Measurements from ENCODE around the gene SAMD11. TPM values are rescaled to one million over a fixed set of nuclear protein-coding genes. Genes with fewer than 3 reads are reported as not detected.
A peak's percentile ranks its signal among the peaks of the same experiment; 100 is the strongest.

The SAMD11 gene
- total RNA-seq, 4 donors from 2014 or later, result 1.0 to 40.7 (median 13.8) TPM

DNA sequence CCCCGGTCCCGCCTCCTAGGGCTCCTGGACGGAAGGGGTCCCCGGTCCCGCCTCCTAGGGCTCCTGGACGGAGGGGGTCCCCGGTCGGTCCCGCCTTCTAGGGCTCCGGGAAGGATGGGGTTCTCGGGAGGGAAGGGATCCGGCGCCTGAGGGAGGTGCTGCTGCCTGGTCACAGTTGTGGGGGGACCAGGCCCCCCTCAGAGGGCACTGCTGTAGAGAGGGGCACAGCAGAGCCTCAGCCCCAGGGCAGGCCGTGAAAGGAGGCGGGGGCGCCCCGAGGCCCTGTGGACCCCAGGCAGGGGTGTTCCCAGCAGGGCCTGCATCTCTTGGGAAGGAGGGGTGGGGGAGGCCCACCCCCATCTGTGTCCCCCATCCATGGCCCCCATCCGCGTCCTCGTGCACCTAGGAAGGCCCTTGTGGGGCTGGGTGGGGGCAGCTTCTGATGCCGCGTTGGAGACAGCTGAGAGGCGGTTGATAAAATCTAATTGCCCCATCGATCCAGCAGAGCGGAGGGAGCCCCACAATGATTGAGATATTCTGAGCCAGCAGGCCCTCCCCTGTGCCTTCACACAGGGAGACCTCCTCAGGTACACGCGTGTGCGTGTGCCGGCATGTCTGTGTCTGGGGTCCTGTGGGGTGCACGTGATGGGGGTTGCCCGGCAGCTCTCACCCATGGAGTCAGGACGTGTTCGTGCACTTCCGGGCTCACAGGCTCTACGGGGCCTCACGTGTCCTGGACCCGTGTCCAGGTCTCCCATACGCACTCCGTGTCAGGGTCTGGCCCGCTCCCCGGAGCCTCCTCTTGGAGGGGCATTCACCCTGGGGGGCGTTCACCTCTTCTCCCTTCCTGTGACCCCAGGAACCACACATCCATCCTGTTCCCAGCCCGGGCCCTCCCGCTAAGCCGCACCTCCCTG lies 12.9 kb downstream of the SAMD11 start:
- intact Hi-C loops (cut with DNase I; ENCODE audit: low total_unique reads), result no loop called here

DNA sequence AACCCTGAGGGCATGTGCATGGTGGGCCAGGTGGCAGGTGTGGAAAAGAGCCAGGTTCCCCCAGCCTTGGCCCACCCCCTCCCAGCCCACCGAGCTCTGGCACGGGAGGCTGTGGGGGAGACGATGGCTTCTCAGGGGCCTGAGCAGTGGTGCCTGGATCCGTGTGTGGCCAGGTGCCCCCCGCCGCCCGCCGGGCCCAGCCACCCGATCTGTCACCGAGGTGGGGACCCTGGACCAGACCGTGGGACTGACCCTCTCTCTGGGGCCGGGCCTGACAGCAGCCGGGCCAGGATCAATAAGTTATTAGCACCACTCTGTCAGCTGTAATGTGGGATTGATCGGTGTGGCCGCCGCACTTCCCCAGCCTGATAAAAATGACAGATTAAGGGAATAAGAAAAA lies 13.8 kb downstream of the SAMD11 start:
- TF ChIP-seq POLR2A (IDR thresholded peaks at IDR 0.05), result no peak
- TF ChIP-seq, protein P1, sequence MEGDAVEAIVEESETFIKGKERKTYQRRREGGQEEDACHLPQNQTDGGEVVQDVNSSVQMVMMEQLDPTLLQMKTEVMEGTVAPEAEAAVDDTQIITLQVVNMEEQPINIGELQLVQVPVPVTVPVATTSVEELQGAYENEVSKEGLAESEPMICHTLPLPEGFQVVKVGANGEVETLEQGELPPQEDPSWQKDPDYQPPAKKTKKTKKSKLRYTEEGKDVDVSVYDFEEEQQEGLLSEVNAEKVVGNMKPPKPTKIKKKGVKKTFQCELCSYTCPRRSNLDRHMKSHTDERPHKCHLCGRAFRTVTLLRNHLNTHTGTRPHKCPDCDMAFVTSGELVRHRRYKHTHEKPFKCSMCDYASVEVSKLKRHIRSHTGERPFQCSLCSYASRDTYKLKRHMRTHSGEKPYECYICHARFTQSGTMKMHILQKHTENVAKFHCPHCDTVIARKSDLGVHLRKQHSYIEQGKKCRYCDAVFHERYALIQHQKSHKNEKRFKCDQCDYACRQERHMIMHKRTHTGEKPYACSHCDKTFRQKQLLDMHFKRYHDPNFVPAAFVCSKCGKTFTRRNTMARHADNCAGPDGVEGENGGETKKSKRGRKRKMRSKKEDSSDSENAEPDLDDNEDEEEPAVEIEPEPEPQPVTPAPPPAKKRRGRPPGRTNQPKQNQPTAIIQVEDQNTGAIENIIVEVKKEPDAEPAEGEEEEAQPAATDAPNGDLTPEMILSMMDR (IDR thresholded peaks at IDR 0.05), result no peak
- H3K4me1 ChIP-seq, result peaks cover 0 to 27% of the 10 kb centered on the region in 2 donors
- H3K27me3 ChIP-seq, result no peaks in the 10 kb centered on the region

More for the DNA sequence above, 12.9 kb downstream of the SAMD11 start:
- TF ChIP-seq POLR2A (IDR thresholded peaks at IDR 0.05), result no peak
- TF ChIP-seq, protein P1 (IDR thresholded peaks at IDR 0.05), result no peak
- no peak for DNase-seq
- H3K4me3 ChIP-seq, result no peak overlapping the region
- no peak overlapping the region for H3K27ac ChIP-seq
- no peaks in the 10 kb centered on the region for H3K9me3 ChIP-seq
- peaks cover 0 to 18% of the 10 kb centered on the region in 2 donors for H3K4me1 ChIP-seq
- no peaks in the 10 kb centered on the region for H3K36me3 ChIP-seq
- H3K27me3 ChIP-seq, result no peaks in the 10 kb centered on the region

DNA sequence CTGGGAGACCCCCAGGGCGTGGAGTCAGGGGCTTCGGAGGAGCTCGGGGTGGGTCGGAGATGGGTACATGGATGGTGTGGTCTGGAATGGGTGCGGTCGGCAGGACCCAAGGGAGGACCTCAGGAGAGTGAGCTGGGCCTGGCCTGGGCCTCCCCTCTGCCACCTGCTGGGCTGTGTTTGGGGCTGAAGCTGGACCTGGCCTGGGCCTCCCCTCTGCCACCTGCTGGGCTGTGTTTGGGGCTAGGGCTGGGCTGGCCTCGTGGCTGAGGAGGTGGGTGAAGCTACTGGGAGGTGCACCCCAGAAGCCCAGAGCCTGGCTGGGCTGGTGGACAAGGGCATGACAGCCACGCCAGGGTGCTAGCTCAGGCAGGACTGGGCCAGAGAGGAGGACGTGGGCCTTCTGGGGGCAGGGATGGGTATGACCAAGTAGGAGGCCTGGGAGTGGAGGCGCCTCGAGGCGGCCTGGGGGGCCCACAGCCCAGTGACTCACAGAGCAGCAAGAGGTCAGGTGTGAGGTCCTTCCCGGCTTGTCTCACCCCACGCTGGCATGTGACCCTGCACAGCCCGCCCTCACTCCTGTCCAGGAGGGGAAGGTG lies 14.5 kb downstream of the SAMD11 start:
- intact Hi-C loops (cut with DNase I; ENCODE audit: low total_unique reads), result no loop called here
- DNase-seq, result peak; percentile 52 to 64
- H3K36me3 ChIP-seq, result no peaks in the 10 kb centered on the region
- peaks cover 0 to 33% of the 10 kb centered on the region in 2 donors for H3K4me1 ChIP-seq
- no peak overlapping the region for H3K27ac ChIP-seq
- TF ChIP-seq POLR2A (IDR thresholded peaks at IDR 0.05), result no peak
- TF ChIP-seq, protein P1 (IDR thresholded peaks at IDR 0.05), result peak; percentile 27 to 83 (median 56)
- H3K27me3 ChIP-seq, result no peaks in the 10 kb centered on the region
- no peak overlapping the region for H3K4me3 ChIP-seq
- no peaks in the 10 kb centered on the region for H3K9me3 ChIP-seq

More for the DNA sequence above, 13.8 kb downstream of the SAMD11 start:
- Histone ChIP-seq H3K36me3 (no peaks in the 10 kb centered on the region), H3K9me3 (no peaks in the 10 kb centered on the region), H3K4me3 (no peak overlapping the region), H3K27ac (no peak overlapping the region)
- no peak for DNase-seq
- intact Hi-C loops (cut with DNase I; ENCODE audit: low total_unique reads), result no loop called here

DNA sequence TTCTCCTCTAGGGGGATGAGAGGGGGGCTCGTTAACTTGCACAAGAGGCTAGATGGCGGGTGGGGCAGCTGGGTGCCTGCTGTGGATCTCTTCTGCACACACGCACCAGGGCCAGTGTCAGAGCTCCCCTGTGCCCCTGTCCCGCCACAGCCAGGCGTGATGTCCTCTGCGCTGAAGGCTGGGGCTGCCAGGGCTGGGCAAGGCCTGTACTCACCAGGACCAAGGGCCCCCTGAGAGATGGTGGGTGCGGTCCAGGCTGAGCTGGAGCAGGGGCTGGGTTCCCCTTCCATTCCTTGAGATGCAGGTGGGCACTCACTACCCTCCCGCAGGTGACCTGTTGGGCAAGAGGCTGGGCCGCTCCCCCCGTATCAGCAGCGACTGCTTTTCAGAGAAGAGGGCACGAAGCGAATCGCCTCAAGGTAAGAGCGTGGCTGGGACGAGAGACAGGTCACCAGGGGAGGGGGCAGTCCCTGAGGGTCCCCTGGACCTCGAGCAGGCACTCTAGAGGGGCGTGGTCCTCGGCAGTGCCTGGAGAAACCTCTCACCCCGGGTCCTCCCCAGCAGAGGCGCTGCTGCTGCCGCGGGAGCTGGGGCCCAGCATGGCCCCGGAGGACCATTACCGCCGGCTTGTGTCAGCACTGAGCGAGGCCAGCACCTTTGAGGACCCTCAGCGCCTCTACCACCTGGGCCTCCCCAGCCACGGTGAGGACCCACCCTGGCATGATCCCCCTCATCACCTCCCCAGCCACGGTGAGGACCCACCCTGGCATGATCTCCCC lies 15.2 kb downstream of the SAMD11 start:
- no peak for DNase-seq
- Histone ChIP-seq H3K36me3 (no peaks in the 10 kb centered on the region), H3K27me3 (no peaks in the 10 kb centered on the region), H3K27ac (no peak overlapping the region), H3K4me1 (peaks cover 0 to 39% of the 10 kb centered on the region in 2 donors), H3K9me3 (no peaks in the 10 kb centered on the region), H3K4me3 (no peak overlapping the region)
- intact Hi-C loops (cut with DNase I; ENCODE audit: low total_unique reads), result no loop called here
- TF ChIP-seq, protein P1 (IDR thresholded peaks at IDR 0.05), result no peak
- TF ChIP-seq POLR2A (IDR thresholded peaks at IDR 0.05), result no peak
